ENCODE data around the gene FOSL1.

GRCh38 chr11:65853246-65853979 is 46.8 kb downstream of the FOSL1 start:
- no peak for TF ChIP-seq REST (IDR thresholded peaks at IDR 0.05; ENCODE audit: insufficient replicate concordance, low read depth)
- TF ChIP-seq, protein P1, sequence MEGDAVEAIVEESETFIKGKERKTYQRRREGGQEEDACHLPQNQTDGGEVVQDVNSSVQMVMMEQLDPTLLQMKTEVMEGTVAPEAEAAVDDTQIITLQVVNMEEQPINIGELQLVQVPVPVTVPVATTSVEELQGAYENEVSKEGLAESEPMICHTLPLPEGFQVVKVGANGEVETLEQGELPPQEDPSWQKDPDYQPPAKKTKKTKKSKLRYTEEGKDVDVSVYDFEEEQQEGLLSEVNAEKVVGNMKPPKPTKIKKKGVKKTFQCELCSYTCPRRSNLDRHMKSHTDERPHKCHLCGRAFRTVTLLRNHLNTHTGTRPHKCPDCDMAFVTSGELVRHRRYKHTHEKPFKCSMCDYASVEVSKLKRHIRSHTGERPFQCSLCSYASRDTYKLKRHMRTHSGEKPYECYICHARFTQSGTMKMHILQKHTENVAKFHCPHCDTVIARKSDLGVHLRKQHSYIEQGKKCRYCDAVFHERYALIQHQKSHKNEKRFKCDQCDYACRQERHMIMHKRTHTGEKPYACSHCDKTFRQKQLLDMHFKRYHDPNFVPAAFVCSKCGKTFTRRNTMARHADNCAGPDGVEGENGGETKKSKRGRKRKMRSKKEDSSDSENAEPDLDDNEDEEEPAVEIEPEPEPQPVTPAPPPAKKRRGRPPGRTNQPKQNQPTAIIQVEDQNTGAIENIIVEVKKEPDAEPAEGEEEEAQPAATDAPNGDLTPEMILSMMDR (IDR thresholded peaks at IDR 0.05; ENCODE audit: insufficient read depth, low read length), result no peak
